GM12873 (cell line): ENCODE measurements around the gene PYY.

Experiments
- CTCF ChIP-seq: IDR thresholded peaks from 2 replicates; pipeline ENCODE4 v1.5.1; 2012; ENCODE audit warnings: low read depth, mild to moderate bottlenecking, moderate library complexity, low read length, control low read depth; ENCODE audit not compliant: insufficient read depth; ENCODE audit errors: missing control alignments

PYY gene

DNA sequence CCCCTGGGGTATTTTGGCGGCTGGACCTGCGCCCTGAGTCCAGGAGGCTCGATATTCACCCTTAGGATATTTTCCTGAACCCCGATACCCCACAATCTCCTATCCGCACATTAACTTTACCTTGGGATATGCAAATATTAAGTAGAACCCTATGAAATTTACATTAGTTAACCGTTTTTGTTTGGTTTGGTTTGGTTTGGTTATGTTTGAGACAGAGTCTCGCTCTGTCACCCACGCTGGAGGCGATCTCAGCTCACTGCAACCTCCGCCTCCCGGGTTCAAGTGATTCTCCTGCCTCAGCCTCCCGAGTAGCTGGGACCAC, 41.4 kb upstream of the PYY start:
- no peak for TF ChIP-seq CTCF

DNA sequence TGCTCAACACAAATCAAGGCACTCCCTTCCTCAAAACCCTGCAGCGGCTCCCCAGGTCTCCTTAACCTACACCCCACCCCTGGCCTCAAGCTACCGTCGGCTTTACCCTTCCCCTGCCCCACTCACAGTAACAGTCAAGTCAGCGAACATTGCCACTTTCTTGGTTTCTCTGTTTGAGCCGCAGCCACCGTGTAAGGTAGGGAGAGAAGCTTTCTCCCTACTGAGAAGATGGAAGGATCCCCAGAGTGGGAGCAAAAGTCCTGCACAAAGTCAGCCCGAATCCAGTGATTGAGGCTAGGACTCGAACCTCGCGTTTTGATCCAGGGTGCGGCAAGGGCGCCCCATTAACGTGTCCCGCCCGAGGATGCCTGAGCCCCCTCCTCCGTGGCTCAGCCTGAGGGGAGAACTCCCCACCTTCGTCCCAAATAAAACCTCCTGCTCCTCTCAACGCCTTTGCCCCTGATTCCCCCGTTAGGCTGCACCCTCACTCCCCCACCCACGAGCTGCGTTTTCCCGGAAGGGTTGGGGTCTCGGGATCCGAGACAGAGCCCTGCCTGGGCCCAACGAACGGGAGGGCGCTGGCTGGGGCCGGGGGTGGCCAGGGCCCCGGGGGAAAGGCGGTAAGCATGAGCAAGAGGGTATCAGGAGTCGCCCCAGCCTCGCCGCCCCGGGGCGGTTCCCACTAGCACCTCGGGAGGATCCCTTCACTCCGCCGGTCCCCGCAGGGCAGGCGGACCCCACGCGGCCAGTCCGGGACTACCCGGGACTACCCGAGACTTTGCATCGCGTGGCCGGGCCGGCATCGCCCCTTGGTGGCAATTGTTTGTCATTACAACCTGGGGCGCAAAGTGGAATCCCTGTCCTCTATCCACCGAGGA, 40.8 kb upstream of the PYY start:
- peak; percentile 86 for TF ChIP-seq CTCF

- TF ChIP-seq CTCF: no peak
Measured at GRCh38 chr17:43992641-43993040, 38.9 kb upstream of the PYY start.

GRCh38 chr17:43988301-43988700, 34.6 kb upstream of the PYY start:
- TF ChIP-seq CTCF: no peak

- no peak for TF ChIP-seq CTCF
Measured at GRCh38 chr17:43987131-43988021, 33.6 kb upstream of the PYY start.

DNA sequence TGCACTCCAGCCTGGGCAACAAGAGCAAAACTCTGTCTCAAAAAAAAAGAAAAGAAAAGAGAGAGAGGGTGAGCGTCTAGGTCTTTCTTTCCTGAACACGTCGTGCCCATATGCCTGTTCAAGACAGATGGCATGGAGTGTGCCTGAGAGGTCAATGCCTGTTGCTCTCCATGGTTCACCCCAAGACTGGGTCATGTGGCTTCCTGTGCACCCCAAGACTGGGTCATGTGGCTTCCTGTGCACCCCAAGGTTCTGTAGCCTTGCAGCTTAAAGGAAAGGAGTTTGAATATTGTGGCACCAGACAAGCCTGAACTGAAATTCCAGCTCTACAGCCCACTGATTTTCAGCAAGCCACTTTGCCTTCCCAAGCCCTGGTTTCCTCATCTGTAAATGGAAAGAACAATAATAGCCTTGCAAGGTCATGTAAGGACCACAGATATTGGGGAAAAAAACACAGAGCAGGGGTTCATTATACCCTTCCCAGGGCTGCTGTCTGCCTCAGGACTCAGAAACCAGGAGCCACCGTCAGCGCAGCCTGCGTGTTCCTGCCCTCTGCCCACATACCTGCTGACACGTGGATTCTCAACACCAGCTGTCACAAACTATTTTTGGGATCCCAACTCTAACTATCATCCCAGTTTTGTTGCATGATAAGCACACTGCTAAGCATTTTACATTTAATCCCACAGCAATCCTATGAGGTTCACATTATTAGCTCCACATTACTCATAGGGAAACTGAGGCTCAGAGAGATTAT, 32.7 kb upstream of the PYY start:
- TF ChIP-seq CTCF: no peak

GRCh38 chr17:43984521-43984920, 30.8 kb upstream of the PYY start:
- no peak for TF ChIP-seq CTCF
